Mucosa of rectum (tissue), 2 donors: ENCODE results near the gene CAPN3.
"Not testable (repeated sequence)": the region's sequence is repeated elsewhere in the genome, so short reads cannot be mapped to it uniquely, and the experiment has no call there.

Source experiments
- H3K27ac ChIP-seq, 2 donors: one replicate each; pipeline ENCODE4 v1.7.0; 2013; ENCODE audit warnings: inconsistent platforms in 2 of 2, low read depth in 2 of 2, low read length in 2 of 2
- H3K27me3 ChIP-seq, 2 donors: one replicate each; pipeline ENCODE4 v1.7.0; 2013; ENCODE audit warnings: low read length in 2 of 2; ENCODE audit not compliant: control insufficient read depth in 2 of 2, insufficient read depth in 2 of 2
- H3K36me3 ChIP-seq, 2 donors: one replicate each; pipeline ENCODE4 v1.7.0; 2013; ENCODE audit warnings: low read length in 2 of 2; ENCODE audit not compliant: control insufficient read depth in 2 of 2, insufficient read depth in 2 of 2
- H3K4me1 ChIP-seq, 2 donors: one replicate each; pipeline ENCODE4 v1.7.0; 2013; ENCODE audit warnings: low read length in 2 of 2, mild to moderate bottlenecking in 1 of 2; ENCODE audit not compliant: control insufficient read depth in 2 of 2, insufficient read depth in 2 of 2
- H3K4me3 ChIP-seq, 2 donors: one replicate each; pipeline ENCODE4 v1.7.0; 2013; ENCODE audit warnings: low read length in 2 of 2
- H3K9ac ChIP-seq, 2 donors: one replicate each; pipeline ENCODE4 v1.7.0; 2013; ENCODE audit warnings: low read length in 2 of 2, low read depth in 1 of 2, mild to moderate bottlenecking in 1 of 2
- H3K9me3 ChIP-seq, 2 donors: one replicate each; pipeline ENCODE4 v1.7.0; 2013; ENCODE audit warnings: low read length in 2 of 2; ENCODE audit not compliant: control insufficient read depth in 2 of 2
- donor health status: healthy.
- donor health status: Normal muscosa, but diverticular disease.

Gene CAPN3

GRCh38 chr15:42359249-42359648 lies at the start of gene CAPN3:
Gene CAPN3, plus strand, starts transcription at chr15:42359501. Its CDS starts 305 bp downstream, at chr15:42359806.
- Histone ChIP-seq H3K4me1 (no peaks in the 10 kb centered on the region), H3K4me3 (no peak within 1 kb of the TSS), H3K36me3 (peaks cover 15 to 18% of the 10 kb centered on the region in 2 donors), H3K27ac (no peak within 1 kb of the TSS), H3K27me3 (no peaks in the 10 kb centered on the region), H3K9ac (no peak within 1 kb of the TSS), H3K9me3 (no peaks in the 10 kb centered on the region)

GRCh38 chr15:42313463-42313862 lies 45.8 kb upstream of the CAPN3 start:
- H3K4me3 ChIP-seq, result no peak overlapping the region
- H3K9ac ChIP-seq, result no peak overlapping the region
- H3K27ac ChIP-seq, result no peak overlapping the region
- H3K27me3 ChIP-seq, result no peaks in the 10 kb centered on the region
- peaks cover 0 to 2% of the 10 kb centered on the region in 2 donors for H3K4me1 ChIP-seq
- no peaks in the 10 kb centered on the region for H3K9me3 ChIP-seq
- H3K36me3 ChIP-seq, result peaks cover 14 to 30% of the 10 kb centered on the region in 2 donors

GRCh38 chr15:42314818-42315217 lies 44.5 kb upstream of the CAPN3 start:
- no peaks in the 10 kb centered on the region for H3K27me3 ChIP-seq
- H3K9ac ChIP-seq, result no peak overlapping the region
- peaks cover 0 to 2% of the 10 kb centered on the region in 2 donors for H3K4me1 ChIP-seq
- no peaks in the 10 kb centered on the region for H3K9me3 ChIP-seq
- peaks cover 11 to 23% of the 10 kb centered on the region in 2 donors for H3K36me3 ChIP-seq
- H3K4me3 ChIP-seq, result no peak overlapping the region
- no peak overlapping the region for H3K27ac ChIP-seq

- H3K9me3 ChIP-seq, result no peaks in the 10 kb centered on the region
- peaks cover 0 to 2% of the 10 kb centered on the region in 2 donors for H3K4me1 ChIP-seq
- no peaks in the 10 kb centered on the region for H3K27me3 ChIP-seq
- no peak overlapping the region for H3K4me3 ChIP-seq
- no peak overlapping the region for H3K27ac ChIP-seq
- H3K9ac ChIP-seq, result no peak overlapping the region
- H3K36me3 ChIP-seq, result peaks cover 6 to 16% of the 10 kb centered on the region in 2 donors
These were observed 43.8 kb upstream of the CAPN3 start for GRCh38 chr15:42315521-42315920.

GRCh38 chr15:42316282-42316805 lies 43.0 kb upstream of the CAPN3 start:
- not testable (repeated sequence) for H3K27ac ChIP-seq, H3K9ac ChIP-seq, H3K4me3 ChIP-seq, H3K27me3 ChIP-seq, H3K4me1 ChIP-seq, H3K9me3 ChIP-seq
- H3K36me3 ChIP-seq, result peaks cover 2 to 11% of the 10 kb centered on the region in 2 donors

- H3K36me3 ChIP-seq, result peaks cover 4 to 13% of the 10 kb centered on the region in 2 donors
- H3K4me1 ChIP-seq, result peaks cover 0 to 2% of the 10 kb centered on the region in 2 donors
- H3K9ac ChIP-seq, result no peak overlapping the region
- H3K27me3 ChIP-seq, result no peaks in the 10 kb centered on the region
- H3K27ac ChIP-seq, result no peak overlapping the region
- no peaks in the 10 kb centered on the region for H3K9me3 ChIP-seq
- H3K4me3 ChIP-seq, result no peak overlapping the region
These were observed 40.1 kb upstream of the CAPN3 start for GRCh38 chr15:42319206-42319605.

- Histone ChIP-seq H3K4me1 (no peaks in the 10 kb centered on the region), H3K9ac (no peak overlapping the region), H3K36me3 (peaks cover 16 to 38% of the 10 kb centered on the region in 2 donors), H3K4me3 (no peak overlapping the region), H3K27me3 (no peaks in the 10 kb centered on the region), H3K9me3 (no peaks in the 10 kb centered on the region), H3K27ac (no peak overlapping the region)
These were observed 35.0 kb upstream of the CAPN3 start for GRCh38 chr15:42324308-42324707.

GRCh38 chr15:42329161-42329560 lies 30.1 kb upstream of the CAPN3 start:
- no peaks in the 10 kb centered on the region for H3K27me3 ChIP-seq
- H3K9me3 ChIP-seq, result no peaks in the 10 kb centered on the region
- H3K4me1 ChIP-seq, result no peaks in the 10 kb centered on the region
- H3K9ac ChIP-seq, result no peak overlapping the region
- peaks cover 19 to 31% of the 10 kb centered on the region in 2 donors for H3K36me3 ChIP-seq
- H3K4me3 ChIP-seq, result no peak overlapping the region
- H3K27ac ChIP-seq, result no peak overlapping the region

GRCh38 chr15:42329992-42330391 lies 29.3 kb upstream of the CAPN3 start:
- Histone ChIP-seq H3K27me3 (no peaks in the 10 kb centered on the region), H3K27ac (no peak overlapping the region), H3K9me3 (no peaks in the 10 kb centered on the region), H3K9ac (no peak overlapping the region), H3K4me3 (no peak overlapping the region), H3K4me1 (no peaks in the 10 kb centered on the region), H3K36me3 (peaks cover 19 to 32% of the 10 kb centered on the region in 2 donors)

GRCh38 chr15:42331235-42331634 lies 28.1 kb upstream of the CAPN3 start:
- Histone ChIP-seq H3K9ac (no peak overlapping the region), H3K27ac (no peak overlapping the region), H3K36me3 (peaks cover 16 to 27% of the 10 kb centered on the region in 2 donors), H3K27me3 (no peaks in the 10 kb centered on the region), H3K4me3 (no peak overlapping the region), H3K9me3 (no peaks in the 10 kb centered on the region), H3K4me1 (no peaks in the 10 kb centered on the region)

- H3K4me3 ChIP-seq, result no peak overlapping the region
- no peak overlapping the region for H3K9ac ChIP-seq
- H3K4me1 ChIP-seq, result no peaks in the 10 kb centered on the region
- H3K36me3 ChIP-seq, result peaks cover 11 to 19% of the 10 kb centered on the region in 2 donors
- H3K27ac ChIP-seq, result no peak overlapping the region
- no peaks in the 10 kb centered on the region for H3K27me3 ChIP-seq
- no peaks in the 10 kb centered on the region for H3K9me3 ChIP-seq
These were observed 27.0 kb upstream of the CAPN3 start for GRCh38 chr15:42332331-42332730.
